Measurements from ENCODE around the gene TMEM107. TPM values are rescaled to one million over a fixed set of nuclear protein-coding genes. Genes with fewer than 3 reads are reported as not detected.
A peak's percentile ranks its signal among the peaks of the same experiment; 100 is the strongest.

The TMEM107 gene
- total RNA-seq, 1 donor from 2014 or later, result 19.3 TPM

GRCh38 chr17:8141045-8141444 is 35.1 kb downstream of the TMEM107 start:
- H3K27ac Mint-ChIP-seq, result no peak overlapping the region
- no peak for DNase-seq (ENCODE audit: low spot score)
- H3K4me1 Mint-ChIP-seq (ENCODE audit: low read depth), result no peaks in the 10 kb centered on the region
- H3K27me3 Mint-ChIP-seq (ENCODE audit: insufficient read depth), result peaks cover 6% of the 10 kb centered on the region
- H3K4me3 Mint-ChIP-seq, result no peak overlapping the region
- peaks cover 30% of the 10 kb centered on the region for H3K36me3 Mint-ChIP-seq (ENCODE audit: low read depth)
- H3K9me3 Mint-ChIP-seq, result no peaks in the 10 kb centered on the region
- intact Hi-C loops (cut with micrococcal nuclease), result no loop called here

GRCh38 chr17:8140065-8141029 is 35.8 kb downstream of the TMEM107 start:
- Mint-ChIP-seq H3K4me1 (ENCODE audit: low read depth) (no peaks in the 10 kb centered on the region), H3K27ac (peak overlapping the region; percentile 32), H3K27me3 (ENCODE audit: insufficient read depth) (peaks cover 6% of the 10 kb centered on the region), H3K9me3 (no peaks in the 10 kb centered on the region), H3K36me3 (ENCODE audit: low read depth) (peaks cover 25% of the 10 kb centered on the region), H3K4me3 (no peak overlapping the region)
- intact Hi-C loops (cut with micrococcal nuclease), result no loop called here
- no peak for DNase-seq (ENCODE audit: low spot score)

- intact Hi-C loops (cut with micrococcal nuclease), result loop anchor here (1.0 to 10.0 kb wide), 10 partner anchors 12 to 296 kb away; partner anchors contain the start of gene NDEL1
- peaks cover 21% of the 10 kb centered on the region for H3K36me3 Mint-ChIP-seq (ENCODE audit: low read depth)
- H3K27me3 Mint-ChIP-seq (ENCODE audit: insufficient read depth), result peaks cover 11% of the 10 kb centered on the region
- no peak overlapping the region for H3K27ac Mint-ChIP-seq
- no peaks in the 10 kb centered on the region for H3K4me1 Mint-ChIP-seq (ENCODE audit: low read depth)
- peak; percentile 95 for DNase-seq (ENCODE audit: low spot score)
- H3K9me3 Mint-ChIP-seq, result no peaks in the 10 kb centered on the region
- no peak overlapping the region for H3K4me3 Mint-ChIP-seq
These were observed 37.4 kb downstream of the TMEM107 start for GRCh38 chr17:8138672-8139371.

GRCh38 chr17:8138374-8138671 is 37.9 kb downstream of the TMEM107 start:
- Mint-ChIP-seq H3K4me1 (ENCODE audit: low read depth) (no peaks in the 10 kb centered on the region), H3K27ac (no peak overlapping the region), H3K27me3 (ENCODE audit: insufficient read depth) (peaks cover 11% of the 10 kb centered on the region), H3K4me3 (no peak overlapping the region), H3K9me3 (no peaks in the 10 kb centered on the region), H3K36me3 (ENCODE audit: low read depth) (peaks cover 21% of the 10 kb centered on the region)
- DNase-seq (ENCODE audit: low spot score), result no peak
- intact Hi-C loops (cut with micrococcal nuclease), result loop anchor here (1.0 to 10.0 kb wide), 5 partner anchors 12 to 296 kb away; partner anchors contain the start of gene NDEL1

GRCh38 chr17:8137645-8138373 is 38.4 kb downstream of the TMEM107 start:
- DNase-seq (ENCODE audit: low spot score), result no peak
- intact Hi-C loops (cut with micrococcal nuclease), result loop anchor here (1.0 to 10.0 kb wide), 5 partner anchors 12 to 297 kb away; partner anchors contain the start of gene NDEL1

GRCh38 chr17:8133941-8134340 is 42.2 kb downstream of the TMEM107 start:
- H3K36me3 Mint-ChIP-seq (ENCODE audit: low read depth), result no peaks in the 10 kb centered on the region
- peaks cover 5% of the 10 kb centered on the region for H3K4me1 Mint-ChIP-seq (ENCODE audit: low read depth)
- intact Hi-C loops (cut with micrococcal nuclease), result loop anchor here (10.0 kb wide), 1 partner anchor 301 kb away; the partner anchor contains the start of gene NDEL1

More at GRCh38 chr17:8137645-8138373, 38.4 kb downstream of the TMEM107 start:
- peaks cover 11% of the 10 kb centered on the region for H3K27me3 Mint-ChIP-seq (ENCODE audit: insufficient read depth)
- no peak overlapping the region for H3K27ac Mint-ChIP-seq
- H3K4me3 Mint-ChIP-seq, result no peak overlapping the region
- no peaks in the 10 kb centered on the region for H3K4me1 Mint-ChIP-seq (ENCODE audit: low read depth)
- peaks cover 19% of the 10 kb centered on the region for H3K36me3 Mint-ChIP-seq (ENCODE audit: low read depth)
- H3K9me3 Mint-ChIP-seq, result no peaks in the 10 kb centered on the region

GRCh38 chr17:8133399-8133798 is 42.8 kb downstream of the TMEM107 start:
- H3K4me3 Mint-ChIP-seq, result no peak overlapping the region

More at GRCh38 chr17:8133941-8134340, 42.2 kb downstream of the TMEM107 start:
- peaks cover 20% of the 10 kb centered on the region for H3K27me3 Mint-ChIP-seq (ENCODE audit: insufficient read depth)
- no peak for DNase-seq (ENCODE audit: low spot score)
- H3K9me3 Mint-ChIP-seq, result no peaks in the 10 kb centered on the region
- H3K27ac Mint-ChIP-seq, result no peak overlapping the region
- H3K4me3 Mint-ChIP-seq, result no peak overlapping the region

GRCh38 chr17:8131844-8132441 is 44.2 kb downstream of the TMEM107 start:
- H3K27ac Mint-ChIP-seq, result no peak overlapping the region
- H3K27me3 Mint-ChIP-seq (ENCODE audit: insufficient read depth), result peaks cover 27% of the 10 kb centered on the region
- intact Hi-C loops (cut with micrococcal nuclease), result loop anchor here (10.0 kb wide), 1 partner anchor 303 kb away; the partner anchor contains the start of gene NDEL1
- peaks cover 10% of the 10 kb centered on the region for H3K4me1 Mint-ChIP-seq (ENCODE audit: low read depth)
- H3K4me3 Mint-ChIP-seq, result no peak overlapping the region
- DNase-seq (ENCODE audit: low spot score), result no peak
- H3K36me3 Mint-ChIP-seq (ENCODE audit: low read depth), result no peaks in the 10 kb centered on the region
- H3K9me3 Mint-ChIP-seq, result no peaks in the 10 kb centered on the region

More at GRCh38 chr17:8133399-8133798, 42.8 kb downstream of the TMEM107 start:
- Mint-ChIP-seq H3K27me3 (ENCODE audit: insufficient read depth) (peaks cover 20% of the 10 kb centered on the region), H3K27ac (no peak overlapping the region), H3K36me3 (ENCODE audit: low read depth) (no peaks in the 10 kb centered on the region), H3K9me3 (no peaks in the 10 kb centered on the region), H3K4me1 (ENCODE audit: low read depth) (peaks cover 5% of the 10 kb centered on the region)
- intact Hi-C loops (cut with micrococcal nuclease), result loop anchor here (10.0 kb wide), 1 partner anchor 301 kb away; the partner anchor contains the start of gene NDEL1
- no peak for DNase-seq (ENCODE audit: low spot score)

- intact Hi-C loops (cut with micrococcal nuclease), result loop anchor here (10.0 kb wide), 1 partner anchor 617 kb away; the partner anchor contains the start of gene CCDC42
- no peak overlapping the region for H3K27ac Mint-ChIP-seq
- no peak overlapping the region for H3K4me3 Mint-ChIP-seq
- H3K36me3 Mint-ChIP-seq (ENCODE audit: low read depth), result peaks cover 3% of the 10 kb centered on the region
- no peaks in the 10 kb centered on the region for H3K9me3 Mint-ChIP-seq
- H3K4me1 Mint-ChIP-seq (ENCODE audit: low read depth), result peaks cover 42% of the 10 kb centered on the region
- no peak for DNase-seq (ENCODE audit: low spot score)
- peaks cover 44% of the 10 kb centered on the region for H3K27me3 Mint-ChIP-seq (ENCODE audit: insufficient read depth)
These were observed 47.9 kb downstream of the TMEM107 start for GRCh38 chr17:8128125-8128784.

- Mint-ChIP-seq H3K27me3 (ENCODE audit: insufficient read depth) (peaks cover 51% of the 10 kb centered on the region), H3K9me3 (no peaks in the 10 kb centered on the region), H3K4me3 (peak overlapping the region; percentile 91)
These were observed 49.6 kb downstream of the TMEM107 start for GRCh38 chr17:8126491-8127066.

GRCh38 chr17:8125947-8126490 is 50.2 kb downstream of the TMEM107 start:
- no peak for DNase-seq (ENCODE audit: low spot score)
- intact Hi-C loops (cut with micrococcal nuclease), result loop anchor here (1.0 to 10.0 kb wide), 7 partner anchors 12 to 619 kb away; partner anchors contain the start of gene CCDC42

More at GRCh38 chr17:8126491-8127066, 49.6 kb downstream of the TMEM107 start:
- intact Hi-C loops (cut with micrococcal nuclease), result loop anchor here (1.0 to 10.0 kb wide), 4 partner anchors 12 to 618 kb away; partner anchors contain the start of gene CCDC42
- H3K27ac Mint-ChIP-seq, result peak overlapping the region; percentile 97
- peaks cover 5% of the 10 kb centered on the region for H3K36me3 Mint-ChIP-seq (ENCODE audit: low read depth)
- H3K4me1 Mint-ChIP-seq (ENCODE audit: low read depth), result peaks cover 40% of the 10 kb centered on the region
- DNase-seq (ENCODE audit: low spot score), result peak; percentile 47

More at GRCh38 chr17:8125947-8126490, 50.2 kb downstream of the TMEM107 start:
- Mint-ChIP-seq H3K27me3 (ENCODE audit: insufficient read depth) (peaks cover 49% of the 10 kb centered on the region), H3K9me3 (no peaks in the 10 kb centered on the region), H3K4me3 (peak overlapping the region; percentile 91), H3K36me3 (ENCODE audit: low read depth) (peaks cover 5% of the 10 kb centered on the region), H3K4me1 (ENCODE audit: low read depth) (peaks cover 42% of the 10 kb centered on the region), H3K27ac (peak overlapping the region; percentile 97)
